Measurements from ENCODE around the gene ATP11B.

GRCh38 chr3:182919866-182920357, 126.6 kb downstream of the ATP11B start:
- TF ChIP-seq POLR2AphosphoS5 (IDR thresholded peaks at IDR 0.05; ENCODE audit: borderline replicate concordance, low read depth, low read length), result no peak
- TF ChIP-seq EZH2 (IDR thresholded peaks at IDR 0.05), result no peak
